Keratinocyte (primary cell): ENCODE results near the gene FGD4. TPM values are rescaled to one million over a fixed set of nuclear protein-coding genes. Genes with fewer than 3 reads are reported as not detected.

ENCODE experiments used
- DNase-seq: peaks from one replicate; pipeline ENCODE4 v3.0.0-alpha.2; 2011; ENCODE audit warnings: low read depth, missing footprints, low spot score
- FAIRE-seq: peaks from 2 replicates; lab custom pipeline; 2011; peaks lifted over from hg19 to GRCh38; lab: Jason Lieb, UNC
- H2AFZ ChIP-seq: 2 replicates; pipeline ENCODE4 v1.6.0; 2012; ENCODE audit warnings: low read length, control low read depth, inconsistent platforms; ENCODE audit not compliant: control insufficient read depth
- H3K27ac ChIP-seq: 2 replicates; pipeline ENCODE4 v1.5.1; 2011; ENCODE audit warnings: low read length; ENCODE audit not compliant: control insufficient read depth, insufficient read depth
- H3K27me3 ChIP-seq: 3 replicates; pipeline ENCODE4 v1.6.0; 2011; ENCODE audit warnings: low read length; ENCODE audit not compliant: control insufficient read depth, insufficient read depth; ENCODE audit errors: extremely low read depth
- H3K36me3 ChIP-seq, 2 experiments: 2 replicates in 1 of 2; 3 replicates in 1 of 2; pipeline ENCODE4 v1.5.1; 2011; ENCODE audit warnings: low read length in 2 of 2, mild to moderate bottlenecking in 1 of 2; ENCODE audit not compliant: control insufficient read depth in 2 of 2, insufficient read depth in 2 of 2; ENCODE audit errors: extremely low read depth in 1 of 2
- H3K4me1 ChIP-seq: 3 replicates; pipeline ENCODE4 v1.5.1; 2011; ENCODE audit warnings: low read length; ENCODE audit not compliant: control insufficient read depth, insufficient read depth; ENCODE audit errors: extremely low read depth
- H3K4me2 ChIP-seq: 3 replicates; pipeline ENCODE4 v1.6.0; 2011; ENCODE audit warnings: low read depth, low read length; ENCODE audit not compliant: control insufficient read depth, insufficient read depth; ENCODE audit errors: extremely low read depth
- H3K4me3 ChIP-seq, 3 experiments: fragments of 200-600 bp in 1 of 3; sonication (generic) in 1 of 3; 2 replicates in 2 of 3; 3 replicates in 1 of 3; pipeline ENCODE4 v1.5.1; 2011 to 2016; ENCODE audit warnings: low read length in 3 of 3, mild to moderate bottlenecking in 3 of 3, control low read depth in 2 of 3, inconsistent platforms in 1 of 3, low read depth in 1 of 3, mixed read lengths in 1 of 3, mixed run types in 1 of 3, moderate library complexity in 1 of 3; ENCODE audit not compliant: control insufficient read depth in 2 of 3, insufficient read depth in 2 of 3; ENCODE audit errors: extremely low read depth in 1 of 3
- H3K79me2 ChIP-seq: 2 replicates; pipeline ENCODE4 v1.6.0; 2012; ENCODE audit warnings: low read length; ENCODE audit not compliant: control insufficient read depth, insufficient read depth
- H3K9ac ChIP-seq: 3 replicates; pipeline ENCODE4 v1.6.0; 2011; ENCODE audit warnings: low read length; ENCODE audit not compliant: control insufficient read depth, insufficient read depth; ENCODE audit errors: extremely low read depth
- H3K9me1 ChIP-seq: 3 replicates; pipeline ENCODE4 v1.6.0; 2011; ENCODE audit warnings: low read length; ENCODE audit not compliant: control insufficient read depth, insufficient read depth; ENCODE audit errors: extremely low read depth
- H3K9me3 ChIP-seq: 2 replicates; pipeline ENCODE4 v1.5.1; 2012; ENCODE audit warnings: low read depth, low read length; ENCODE audit not compliant: control insufficient read depth
- H4K20me1 ChIP-seq: 3 replicates; pipeline ENCODE4 v1.6.0; 2011; ENCODE audit warnings: low read length; ENCODE audit not compliant: control insufficient read depth, insufficient read depth; ENCODE audit errors: extremely low read depth
- CTCF ChIP-seq, 3 experiments: IDR thresholded peaks in 1 of 3; conservative IDR thresholded peaks in 1 of 3; optimal IDR thresholded peaks in 1 of 3; 2 replicates in 2 of 3; 3 replicates in 1 of 3; pipeline versions ENCODE3 to v1.5.1; 2011; ENCODE audit warnings: low read length in 3 of 3, mild to moderate bottlenecking in 3 of 3, moderate library complexity in 2 of 3, control low read depth in 1 of 3, inconsistent platforms in 1 of 3; ENCODE audit not compliant: insufficient read depth in 2 of 3; ENCODE audit errors: extremely low read depth in 1 of 3
- EZH2 ChIP-seq: IDR thresholded peaks from one replicate; pipeline ENCODE4 v1.6.1; 2012; ENCODE audit warnings: inconsistent platforms, mild to moderate bottlenecking, low read length, moderate library complexity
- dilution Hi-C: fragments of 300-500 bp; cut with MboI; formaldehyde crosslinking; loops from one replicate; pipeline ENCODE4 v1.7.0; 2020; ENCODE audit warnings: low sequenced_read_pairs; ENCODE audit not compliant: extremely low pct_ligation_motif_present
- polyA plus RNA-seq, 5 experiments: library from polyadenylated mRNA; depleted of rRNA in 3 of 5; stranded (reverse) in 3 of 5; stranded (forward) in 1 of 5; unstranded in 1 of 5; fragments of >200 nt; gene quantifications; 1 replicate in 1 of 5; 2 replicates in 3 of 5; 3 replicates in 1 of 5; pipeline versions ENCODE4 v1.2.1 to v1.2.3, GENCODE V29; 2011 to 2012; ENCODE audit warnings: missing spikeins in 2 of 5, low read depth in 1 of 5, low replicate concordance in 1 of 5

The FGD4 gene
- polyA plus RNA-seq, 1 donor (not counting 4 experiments of a cell fraction or from before 2014, with no cell fraction given), result 10.5 TPM

DNA sequence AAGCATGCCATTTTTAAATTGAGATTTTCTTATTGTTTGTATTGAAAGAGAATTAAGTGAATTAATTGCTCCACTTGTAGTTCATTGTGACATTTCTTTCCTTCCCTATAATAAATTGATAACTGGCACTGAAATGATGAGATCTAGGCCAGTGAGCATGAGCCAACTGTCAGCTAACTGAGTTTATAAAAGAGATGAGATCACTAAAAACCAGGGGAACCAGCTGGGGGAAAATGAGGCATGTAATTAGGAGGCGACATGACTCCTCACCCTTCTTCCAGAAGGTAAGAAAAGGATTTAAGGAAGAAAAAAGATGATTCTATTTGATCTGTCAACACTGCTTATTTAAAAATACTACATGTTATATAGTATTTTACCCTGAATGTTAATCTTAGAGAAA lies 175.2 kb downstream of the FGD4 start:
- Histone ChIP-seq H3K36me3 (peaks cover 2 to 3% of the 10 kb centered on the region in 2 experiments), H2AFZ (no peak overlapping the region), H3K9me1 (no peaks in the 10 kb centered on the region), H3K4me1 (peaks cover 5% of the 10 kb centered on the region), H4K20me1 (no peaks in the 10 kb centered on the region), H3K27ac (no peak overlapping the region), H3K4me2 (no peak overlapping the region), H3K27me3 (no peaks in the 10 kb centered on the region), H3K79me2 (peaks cover 2% of the 10 kb centered on the region), H3K9ac (no peak overlapping the region), H3K9me3 (no peaks in the 10 kb centered on the region), H3K4me3 (no peak overlapping the region)
- no peak for FAIRE-seq
- TF ChIP-seq EZH2 (no peak), CTCF (optimal IDR thresholded peaks at IDR 0.05 in 1 of 3, IDR thresholded peaks at IDR 0.05 in 1 of 3, conservative IDR thresholded peaks at IDR 0.05 in 1 of 3; ENCODE audit: extremely low read depth in 1 of 3, insufficient read depth in 2 of 3, low read length in 3 of 3) (no peak)
- no peak for DNase-seq
- dilution Hi-C loops, result no loop called here

- dilution Hi-C loops, result no loop called here
- no peak overlapping the region for H2AFZ ChIP-seq
- TF ChIP-seq CTCF (optimal IDR thresholded peaks at IDR 0.05 in 1 of 3, IDR thresholded peaks at IDR 0.05 in 1 of 3, conservative IDR thresholded peaks at IDR 0.05 in 1 of 3; ENCODE audit: extremely low read depth in 1 of 3, insufficient read depth in 2 of 3, low read length in 3 of 3), result no peak
- TF ChIP-seq EZH2, result no peak
- no peak overlapping the region for H3K4me2 ChIP-seq
- no peaks in the 10 kb centered on the region for H4K20me1 ChIP-seq
- no peak overlapping the region for H3K9ac ChIP-seq
- H3K9me1 ChIP-seq, result no peaks in the 10 kb centered on the region
- peaks cover 5 to 8% of the 10 kb centered on the region in 2 experiments for H3K36me3 ChIP-seq
- no peak overlapping the region for H3K27ac ChIP-seq
- H3K79me2 ChIP-seq, result no peaks in the 10 kb centered on the region
- peak; percentile 39 for FAIRE-seq
- H3K4me3 ChIP-seq, result no peak overlapping the region
- no peak for DNase-seq
- H3K9me3 ChIP-seq, result no peaks in the 10 kb centered on the region
- H3K27me3 ChIP-seq, result no peaks in the 10 kb centered on the region
- H3K4me1 ChIP-seq, result peaks cover 5% of the 10 kb centered on the region
These were observed 178.0 kb downstream of the FGD4 start for GRCh38 chr12:32577328-32577727.
